H1 (cell line): ENCODE data around the gene GPR155. TPM values are rescaled to one million over a fixed set of nuclear protein-coding genes. Genes with fewer than 3 reads are reported as not detected.

ENCODE experiments used
- CTCF ChIA-PET: fragments of 300-600 bp; sonication (Branson Sonifier 250); formaldehyde crosslinking; loops from one replicate; lab custom pipeline; 2021; ENCODE audit not compliant: partially characterized antibody; lab: Charles Lee
- POLR2A ChIA-PET: fragments of 300-600 bp; sonication (Branson Sonifier 250); formaldehyde crosslinking; loops from one replicate; lab custom pipeline; 2021; ENCODE audit warnings: inconsistent platforms; ENCODE audit not compliant: partially characterized antibody; lab: Charles Lee
- DNase-seq, 2 experiments: peaks; one replicate each; pipeline versions ENCODE4 v3.0.0 to v3.0.0-alpha.2; 2010 to 2022; ENCODE audit warnings: low spot score in 2 of 2, low read depth in 1 of 2, mixed read lengths in 1 of 2
- FAIRE-seq: peaks from 2 replicates; lab custom pipeline; 2011; peaks lifted over from hg19 to GRCh38; lab: Jason Lieb, UNC
- H2AFZ ChIP-seq: 2 replicates; pipeline ENCODE4 v1.8.1; 2012; ENCODE audit warnings: low read length, inconsistent platforms
- H2AK5ac ChIP-seq: 2 replicates; pipeline ENCODE4 v1.6.1; 2013; ENCODE audit warnings: low read depth, low read length
- H2BK120ac ChIP-seq: replicated peaks from 2 replicates; pipeline ENCODE3; 2013; ENCODE audit warnings: low read depth, low read length, inconsistent platforms
- H2BK12ac ChIP-seq: 2 replicates; pipeline ENCODE4 v1.6.1; 2013; ENCODE audit warnings: low read depth, low read length
- H2BK15ac ChIP-seq: 2 replicates; pipeline ENCODE4 v1.6.1; 2013; ENCODE audit warnings: low read length
- H2BK20ac ChIP-seq: 2 replicates; pipeline ENCODE4 v1.6.1; 2013; ENCODE audit warnings: low read length
- H2BK5ac ChIP-seq: 2 replicates; pipeline ENCODE4 v1.6.1; 2013; ENCODE audit warnings: low read depth, low read length
- H3K14ac ChIP-seq: 2 replicates; pipeline ENCODE4 v1.6.1; 2013; ENCODE audit warnings: inconsistent platforms; ENCODE audit not compliant: insufficient read length
- H3K18ac ChIP-seq: 2 replicates; pipeline ENCODE4 v1.6.1; 2013; ENCODE audit warnings: low read length; ENCODE audit errors: extremely low read depth
- H3K23ac ChIP-seq: 2 replicates; pipeline ENCODE4 v1.6.1; 2013; ENCODE audit warnings: inconsistent platforms; ENCODE audit not compliant: insufficient read length
- H3K23me2 ChIP-seq: 2 replicates; pipeline ENCODE4 v1.6.1; 2013; ENCODE audit warnings: low read depth, low read length
- H3K27ac ChIP-seq: 2 replicates; pipeline ENCODE4 v1.6.1; 2011; ENCODE audit warnings: low read depth, low read length, inconsistent platforms
- H3K27me3 ChIP-seq, 4 experiments: replicated peaks in 1 of 4; 1 replicate in 1 of 4; 2 replicates in 3 of 4; pipeline versions ENCODE4 v1.6.1 to v1.8.1; 2011 to 2013; ENCODE audit warnings: low read length in 3 of 4, mild to moderate bottlenecking in 3 of 4, inconsistent platforms in 2 of 4, mixed read lengths in 2 of 4, moderate library complexity in 1 of 4; ENCODE audit not compliant: control insufficient read depth in 3 of 4, insufficient read depth in 3 of 4; ENCODE audit errors: extremely low read depth in 1 of 4
- H3K36me3 ChIP-seq, 4 experiments: 2 replicates each; pipeline versions ENCODE4 v1.6.1 to v1.8.1; 2011 to 2013; ENCODE audit warnings: mild to moderate bottlenecking in 4 of 4, low read length in 3 of 4, moderate library complexity in 2 of 4, control low read depth in 1 of 4, inconsistent platforms in 1 of 4; ENCODE audit not compliant: insufficient read depth in 4 of 4, control insufficient read depth in 2 of 4
- H3K4ac ChIP-seq: replicated peaks from 2 replicates; pipeline ENCODE3; 2013; ENCODE audit warnings: low read length, low read depth, mixed read lengths, inconsistent platforms; ENCODE audit not compliant: insufficient read length
- H3K4me1 ChIP-seq, 4 experiments: replicated peaks in 1 of 4; 1 replicate in 1 of 4; 2 replicates in 3 of 4; pipeline versions ENCODE4 v1.6.1 to v1.8.1; 2011 to 2013; ENCODE audit warnings: low read length in 3 of 4, inconsistent platforms in 2 of 4, mixed read lengths in 1 of 4; ENCODE audit not compliant: insufficient read depth in 4 of 4, control insufficient read depth in 3 of 4
- H3K4me2 ChIP-seq, 2 experiments: 2 replicates each; pipeline versions ENCODE4 v1.6.1 to v1.8.1; 2011 to 2013; ENCODE audit warnings: low read depth in 2 of 2, low read length in 2 of 2, control low read depth in 1 of 2, inconsistent platforms in 1 of 2, mild to moderate bottlenecking in 1 of 2; ENCODE audit not compliant: insufficient read depth in 1 of 2
- H3K4me3 ChIP-seq, 4 experiments: fragments of 200-600, 300-600 bp in 1 of 4; sonication (generic), shearing (Covaris generic), sonication (Bioruptor Twin) in 1 of 4; 2 replicates each; pipeline versions ENCODE4 v1.5.1 to v1.8.1; 2011 to 2016; ENCODE audit warnings: low read length in 4 of 4, low read depth in 3 of 4, control low read depth in 2 of 4, inconsistent platforms in 2 of 4, mild to moderate bottlenecking in 2 of 4, mixed read lengths in 1 of 4, moderate library complexity in 1 of 4; ENCODE audit not compliant: insufficient read depth in 2 of 4; ENCODE audit errors: extremely low read depth in 1 of 4
- H3K56ac ChIP-seq: replicated peaks from 2 replicates; pipeline ENCODE3; 2013; ENCODE audit warnings: low read depth, mild to moderate bottlenecking, mixed read lengths, low read length, inconsistent platforms; ENCODE audit not compliant: insufficient read length
- H3K79me1 ChIP-seq: 2 replicates; pipeline ENCODE4 v1.6.1; 2013; ENCODE audit warnings: low read depth, low read length, control low read depth
- H3K79me2 ChIP-seq, 2 experiments: 2 replicates each; pipeline versions ENCODE4 v1.6.1 to v1.8.1; 2012 to 2013; ENCODE audit warnings: low read length in 2 of 2, mild to moderate bottlenecking in 2 of 2, inconsistent platforms in 1 of 2; ENCODE audit not compliant: insufficient read depth in 2 of 2, control insufficient read depth in 1 of 2
- H3K9ac ChIP-seq, 4 experiments: replicated peaks in 1 of 4; 1 replicate in 1 of 4; 2 replicates in 3 of 4; pipeline versions ENCODE4 v1.6.1 to v1.8.1; 2011 to 2013; ENCODE audit warnings: low read depth in 3 of 4, low read length in 3 of 4, control low read depth in 2 of 4, mild to moderate bottlenecking in 2 of 4, moderate library complexity in 2 of 4, inconsistent platforms in 1 of 4; ENCODE audit errors: extremely low read depth in 1 of 4
- H3K9me3 ChIP-seq, 2 experiments: 2 replicates each; pipeline versions ENCODE4 v1.6.1 to v1.8.1; 2012 to 2013; ENCODE audit warnings: mild to moderate bottlenecking in 2 of 2, moderate library complexity in 2 of 2, control low read depth in 1 of 2, inconsistent platforms in 1 of 2, low read depth in 1 of 2, low read length in 1 of 2, mixed read lengths in 1 of 2; ENCODE audit not compliant: insufficient read depth in 2 of 2
- H4K20me1 ChIP-seq, 2 experiments: replicated peaks in 1 of 2; 2 replicates each; pipeline versions ENCODE3 to v1.8.1; 2011 to 2013; ENCODE audit warnings: inconsistent platforms in 2 of 2, low read length in 2 of 2, mild to moderate bottlenecking in 1 of 2; ENCODE audit not compliant: insufficient read depth in 2 of 2, control insufficient read depth in 1 of 2
- H4K5ac ChIP-seq: 2 replicates; pipeline ENCODE4 v1.6.1; 2013; ENCODE audit warnings: low read length, low read depth, mixed read lengths, inconsistent platforms; ENCODE audit not compliant: insufficient read length
- H4K8ac ChIP-seq: 2 replicates; pipeline ENCODE4 v1.8.0; 2013; ENCODE audit warnings: mild to moderate bottlenecking, moderate library complexity, low read length, inconsistent platforms; ENCODE audit not compliant: insufficient read depth; ENCODE audit errors: extremely low read depth
- H4K91ac ChIP-seq: replicated peaks from 2 replicates; pipeline ENCODE3; 2013; ENCODE audit warnings: low read length, mixed read lengths, inconsistent platforms; ENCODE audit not compliant: insufficient read length
- BCL11A ChIP-seq, 2 experiments: IDR thresholded peaks; one replicate each; pipeline ENCODE4 v1.6.1; 2011; ENCODE audit warnings: low read depth in 2 of 2, low read length in 2 of 2, mild to moderate bottlenecking in 2 of 2
- BRCA1 ChIP-seq: IDR thresholded peaks from 2 replicates; pipeline ENCODE4 v1.6.1; 2012; ENCODE audit warnings: low read depth, low read length, improper control_type of control experiment
- CREB1 ChIP-seq: IDR thresholded peaks from 2 replicates; pipeline ENCODE4 v1.6.1; 2012; ENCODE audit warnings: inconsistent platforms
- CTBP2 ChIP-seq: IDR thresholded peaks from 2 replicates; pipeline ENCODE4 v1.7.0; 2011; ENCODE audit warnings: borderline replicate concordance, mild to moderate bottlenecking, moderate library complexity, mixed read lengths, low read length; ENCODE audit not compliant: insufficient read depth, insufficient read length
- FOSL1 ChIP-seq: IDR thresholded peaks from 2 replicates; pipeline ENCODE4 v1.6.1; 2011; ENCODE audit warnings: mild to moderate bottlenecking, low read depth, low read length, moderate library complexity; ENCODE audit not compliant: insufficient read depth
- JUN ChIP-seq: IDR thresholded peaks from 2 replicates; pipeline ENCODE4 v1.6.1; 2011; ENCODE audit warnings: low read depth, mild to moderate bottlenecking, improper control_type of control experiment, low read length
- KDM1A ChIP-seq: fragments of 200-600, 300-600 bp; sonication (generic); IDR thresholded peaks from 2 replicates; pipeline ENCODE4 v1.7.1; 2016; ENCODE audit warnings: mild to moderate bottlenecking, low read length, borderline replicate concordance
- MAFK ChIP-seq: IDR thresholded peaks from 2 replicates; pipeline ENCODE4 v1.6.1; 2012; ENCODE audit warnings: low read depth, mild to moderate bottlenecking, improper control_type of control experiment, low read length
- NANOG ChIP-seq: IDR thresholded peaks from 2 replicates; pipeline ENCODE4 v1.6.1; 2011; ENCODE audit warnings: low read length, low read depth, mild to moderate bottlenecking, inconsistent platforms; ENCODE audit not compliant: insufficient read depth, poor library complexity, severe bottlenecking
- PHF8 ChIP-seq: fragments of 200-600 bp; sonication (generic); conservative IDR thresholded peaks from 2 replicates; pipeline ENCODE4 v1.7.1; 2012; ENCODE audit warnings: low read depth, mild to moderate bottlenecking, inconsistent platforms, low read length, moderate library complexity
- RBBP5 ChIP-seq: IDR thresholded peaks from 2 replicates; pipeline ENCODE4 v1.7.1; 2012; ENCODE audit warnings: low read depth, mild to moderate bottlenecking, inconsistent platforms, low read length, moderate library complexity, borderline replicate concordance
- SIRT6 ChIP-seq: IDR thresholded peaks from one replicate; pipeline ENCODE4 v1.7.1; 2012; ENCODE audit warnings: low read length, inconsistent platforms
- SUZ12 ChIP-seq: fragments of 200-600 bp; sonication (generic); IDR thresholded peaks from 2 replicates; pipeline ENCODE4 v1.6.1; 2012; ENCODE audit warnings: mild to moderate bottlenecking, inconsistent platforms, low read length, moderate library complexity, mixed read lengths
- TEAD4 ChIP-seq: IDR thresholded peaks from 2 replicates; pipeline ENCODE4 v1.6.1; 2012; ENCODE audit warnings: low read depth, low read length, inconsistent platforms, mixed read lengths
- WGBS, 2 experiments: shearing (Covaris generic) in 1 of 2; methylation state at CpG; one replicate each; pipeline versions ENCODE4 v1.1.6 to v1.1.7; 2013 to 2015; ENCODE audit warnings: low lambda C conversion rate in 2 of 2, mixed read lengths in 2 of 2, inconsistent platforms in 1 of 2, low coverage in 1 of 2, missing lambda C conversion rate in 1 of 2; ENCODE audit not compliant: insufficient replicate concordance in 2 of 2, insufficient coverage in 1 of 2, insufficient read length in 1 of 2; ENCODE audit errors: extremely low coverage in 1 of 2, missing lambda C conversion rate in 1 of 2; 5-methylcytosine and 5-hydroxymethylcytosine counted together
- polyA plus RNA-seq, 7 experiments: library from polyadenylated mRNA; depleted of rRNA in 3 of 7; stranded (reverse) in 5 of 7; unstranded in 2 of 7; fragments of >200 nt in 5 of 7; fragments of 200-250 nt in 2 of 7; gene quantifications; 1 replicate in 5 of 7; 2 replicates in 1 of 7; 4 replicates in 1 of 7; pipeline versions ENCODE4 v1.2.1 to v1.2.3, GENCODE V29; 2011 to 2013; ENCODE audit warnings: missing spikeins in 2 of 7, mixed read lengths in 2 of 7
- total RNA-seq: library from RNA; stranded (reverse); fragmentation: NEBNext Ultra II Directional; extraction: Animal tissue kit (Norgen Biotek cat#: 25700); gene quantifications from 2 replicates; pipeline ENCODE4 v1.2.1, GENCODE V29; 2021
- TF ChIP-seq, protein P1 (sequence below): IDR thresholded peaks from 2 replicates; pipeline ENCODE4 v1.6.1; 2012; ENCODE audit warnings: inconsistent platforms

GPR155 gene
- total and polyA plus RNA-seq, 2 of the 8 experiments (the other 6 are each of a cell fraction or from before 2014, with no cell fraction given), result 0.26 to 2.1 TPM

DNA sequence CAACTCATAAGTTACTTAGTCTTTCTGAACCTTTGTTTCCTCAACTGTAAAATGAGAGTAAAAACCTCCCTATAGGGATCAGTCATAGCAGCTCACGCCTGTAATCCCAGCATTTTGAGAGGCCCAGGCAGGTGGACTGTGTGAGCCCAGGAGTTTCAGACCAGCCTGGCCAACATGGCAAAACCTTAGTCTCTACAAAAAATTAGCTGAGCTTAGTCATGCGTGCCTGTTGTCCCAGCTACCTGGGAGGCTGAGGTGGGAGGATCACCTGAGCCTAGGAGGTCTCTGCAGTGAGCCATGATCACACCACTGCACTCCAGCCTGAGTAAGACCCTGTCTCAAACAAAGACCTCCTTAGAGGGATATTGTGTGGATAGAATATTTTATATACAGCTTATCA is 2.3 kb downstream of the GPR155 start:
- Histone ChIP-seq H2BK20ac (no peak overlapping the region), H3K56ac (no peak overlapping the region), H3K14ac (no peak overlapping the region), H4K8ac (no peak overlapping the region), H4K5ac (no peak overlapping the region), H3K4me2 (no peak overlapping the region), H3K23me2 (peaks cover 11% of the 10 kb centered on the region; the same call in 1 of the 2 replicates), H2AFZ (no peak overlapping the region), H3K36me3 (no peaks in the 10 kb centered on the region), H3K23ac (no peak overlapping the region), H2BK120ac (no peak overlapping the region), H3K79me1 (no peaks in the 10 kb centered on the region), H3K27me3 (peaks cover 0 to 15% (median 9%) of the 10 kb centered on the region in 4 experiments; a peak in 6 of 7 replicates), H4K20me1 (no peaks in the 10 kb centered on the region), H3K9ac (no peak overlapping the region), H3K4me1 (no peaks in the 10 kb centered on the region; a peak in 5 of 7 replicates), H4K91ac (no peak overlapping the region), H3K9me3 (no peaks in the 10 kb centered on the region), H3K79me2 (no peaks in the 10 kb centered on the region), H2AK5ac (no peak overlapping the region), H3K4ac (no peak overlapping the region), H3K18ac (no peak overlapping the region), H3K27ac (no peak overlapping the region), H3K4me3 (no peak overlapping the region), H2BK5ac (no peak overlapping the region), H2BK15ac (no peak overlapping the region), H2BK12ac (no peak overlapping the region)
- no peak for DNase-seq
- ChIA-PET CTCF (interaction anchor here (1.2 to 2.4 kb wide), 4 partner anchors 9 to 63 kb away, joined by 3 to 13 read pairs (median 6); no protein-coding TSS in a partner anchor), POLR2A (no interaction called here)
- no peak for FAIRE-seq
- WGBS, 2 experiments, result 95% methylated on average over 2 of the region's 2 CpGs; no CpG with 5 or more reads in 1 of the 2 experiments
- TF ChIP-seq CREB1 (no peak), PHF8 (no peak), FOSL1 (no peak), CTBP2 (no peak), RBBP5 (no peak), JUN (no peak), TEAD4 (no peak), MAFK (no peak), NANOG (no peak), BCL11A (IDR thresholded peaks at IDR 0.05; ENCODE audit: low read depth in 2 of 2, low read length in 2 of 2) (no peak), SIRT6 (no peak), BRCA1 (no peak), SUZ12 (no peak), KDM1A (no peak)
- TF ChIP-seq, protein P1, sequence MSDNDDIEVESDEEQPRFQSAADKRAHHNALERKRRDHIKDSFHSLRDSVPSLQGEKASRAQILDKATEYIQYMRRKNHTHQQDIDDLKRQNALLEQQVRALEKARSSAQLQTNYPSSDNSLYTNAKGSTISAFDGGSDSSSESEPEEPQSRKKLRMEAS, result no peak
